HEK293 (cell line): ENCODE data around the gene TWIST2.

ENCODE experiments used
- CTCF ChIA-PET: fragments of 350-600 bp; formaldehyde crosslinking; extraction: SDS; loops from one replicate; lab custom pipeline; 2021; ENCODE audit warnings: antibody characterized with exemption; lab: Yijun Ruan, JAX
- POLR2A ChIA-PET: fragments of 300-600 bp; formaldehyde crosslinking; extraction: SDS; loops from one replicate; lab custom pipeline; 2020; ENCODE audit warnings: antibody characterized with exemption, inconsistent platforms; lab: Yijun Ruan, JAX
- H3K27ac ChIP-seq: fragments of 200-500 bp; sonication (Bioruptor generic); 2 replicates; pipeline ENCODE4 v1.5.1; 2014; ENCODE audit warnings: low read depth, low read length, control low read depth, inconsistent platforms; ENCODE audit errors: extremely low read depth
- H3K36me3 ChIP-seq, 2 experiments: fragments of 200-500 bp in 1 of 2; sonication (Bioruptor generic) in 1 of 2; 1 replicate in 1 of 2; 2 replicates in 1 of 2; pipeline ENCODE4 v1.5.1; 2014 to 2017; ENCODE audit warnings: inconsistent platforms in 2 of 2, low read length in 2 of 2; ENCODE audit not compliant: control insufficient read depth in 2 of 2, insufficient read depth in 1 of 2
- H3K4me1 ChIP-seq: fragments of 200-500 bp; sonication (Bioruptor generic); 2 replicates; pipeline ENCODE4 v1.5.1; 2014; ENCODE audit warnings: mild to moderate bottlenecking, low read length, inconsistent platforms; ENCODE audit not compliant: control insufficient read depth, insufficient read depth
- H3K4me3 ChIP-seq: 2 replicates; pipeline ENCODE4 v1.5.1; 2011; ENCODE audit warnings: low read depth, mild to moderate bottlenecking, control low read depth, low read length, moderate library complexity
- H3K9me3 ChIP-seq: fragments of 200-500 bp; sonication (Bioruptor generic); 2 replicates; pipeline ENCODE4 v1.5.1; 2014; ENCODE audit warnings: low read depth, low read length, inconsistent platforms; ENCODE audit not compliant: control insufficient read depth, insufficient read depth
- PRDM2 ChIP-seq: fragments of 450-650 bp; formaldehyde crosslinking; IDR thresholded peaks from 2 replicates; pipeline ENCODE4 v1.5.1; 2016; ENCODE audit warnings: missing biosample characterization, missing genetic modification characterization, borderline replicate concordance
- SETDB1 ChIP-seq: IDR thresholded peaks from one replicate; pipeline ENCODE4 v1.6.1; 2017; ENCODE audit warnings: mild to moderate bottlenecking, low read length, moderate library complexity, mixed read lengths; ENCODE audit not compliant: insufficient read length
- TRIM28 ChIP-seq: IDR thresholded peaks from 2 replicates; pipeline ENCODE4 v1.6.1; 2011; ENCODE audit warnings: low read length, control low read depth, borderline replicate concordance
- ZBTB20 ChIP-seq: fragments of 450-650 bp; formaldehyde crosslinking; IDR thresholded peaks from 2 replicates; pipeline ENCODE4 v1.5.1; 2016; ENCODE audit warnings: missing biosample characterization, missing genetic modification characterization
- ZNF112 ChIP-seq: fragments of 450-650 bp; formaldehyde crosslinking; IDR thresholded peaks from 2 replicates; pipeline ENCODE4 v1.5.0; 2017; ENCODE audit warnings: missing biosample characterization, missing genetic modification characterization
- ZNF121 ChIP-seq: fragments of 450-650 bp; formaldehyde crosslinking; IDR thresholded peaks from 2 replicates; pipeline ENCODE4 v1.5.1; 2016; ENCODE audit warnings: missing biosample characterization, missing genetic modification characterization
- ZNF133 ChIP-seq: fragments of 450-650 bp; formaldehyde crosslinking; IDR thresholded peaks from 2 replicates; pipeline ENCODE4 v1.5.1; 2016; ENCODE audit warnings: missing biosample characterization, missing genetic modification characterization
- ZNF16 ChIP-seq: fragments of 450-650 bp; formaldehyde crosslinking; IDR thresholded peaks from 2 replicates; pipeline ENCODE4 v1.5.1; 2016; ENCODE audit warnings: low read depth, missing biosample characterization, missing genetic modification characterization
- ZNF548 ChIP-seq: fragments of 450-650 bp; formaldehyde crosslinking; IDR thresholded peaks from 2 replicates; pipeline ENCODE4 v1.5.1; 2016; ENCODE audit warnings: missing biosample characterization, missing genetic modification characterization
- ZNF558 ChIP-seq: fragments of 450-650 bp; formaldehyde crosslinking; IDR thresholded peaks from 2 replicates; pipeline ENCODE4 v1.5.1; 2016; ENCODE audit warnings: missing biosample characterization, missing genetic modification characterization
- ZNF600 ChIP-seq: fragments of 450-650 bp; formaldehyde crosslinking; IDR thresholded peaks from 2 replicates; pipeline ENCODE4 v1.5.1; 2016; ENCODE audit warnings: missing biosample characterization, missing genetic modification characterization
- ZNF747 ChIP-seq: fragments of 450-650 bp; formaldehyde crosslinking; IDR thresholded peaks from 2 replicates; pipeline ENCODE4 v1.5.1; 2016; ENCODE audit warnings: missing biosample characterization, missing genetic modification characterization
- TF ChIP-seq, protein P1 (sequence below): sonication (generic); formaldehyde crosslinking; IDR thresholded peaks from 2 replicates; pipeline ENCODE4 v1.8.1; 2022; ENCODE audit warnings: mild to moderate bottlenecking, moderate library complexity, missing genetic modification reagents

Gene TWIST2

DNA sequence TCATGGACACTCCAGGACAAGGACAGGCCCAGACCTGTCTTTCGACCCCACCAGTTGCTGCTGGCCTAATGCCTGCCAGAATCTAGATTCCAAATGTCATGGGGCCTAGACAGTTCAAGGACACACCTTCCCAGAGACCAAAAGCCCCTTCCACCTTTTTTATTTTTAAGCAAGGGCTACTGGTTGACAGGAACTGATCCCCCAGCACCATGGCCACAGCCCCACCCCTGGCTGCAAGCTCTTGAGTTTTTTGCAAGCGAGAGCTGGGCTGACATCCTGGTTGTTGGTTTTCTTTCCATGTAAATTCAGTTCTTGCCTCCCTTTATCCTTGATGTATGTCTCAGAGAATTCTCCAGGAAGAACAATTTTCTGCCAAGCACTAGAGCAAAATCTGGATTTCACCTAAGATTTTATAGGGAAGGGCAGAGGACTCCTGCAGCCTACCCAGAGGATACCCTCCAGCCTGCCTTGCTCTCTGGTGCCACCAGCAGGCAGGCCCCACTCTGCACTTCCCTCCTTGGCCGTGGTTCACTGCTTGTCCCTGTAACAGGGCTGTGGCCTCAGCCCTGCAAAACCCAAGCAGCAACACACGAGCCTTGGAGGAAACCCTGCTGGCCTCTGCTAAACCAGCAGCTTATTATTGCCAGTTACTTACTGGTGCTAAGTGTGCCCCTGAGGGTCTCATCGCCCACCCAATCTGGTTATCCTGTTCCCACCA is 97.7 kb downstream of the TWIST2 start:
- Histone ChIP-seq H3K9me3 (no peaks in the 10 kb centered on the region), H3K4me3 (no peak overlapping the region), H3K36me3 (no peaks in the 10 kb centered on the region), H3K27ac (no peak overlapping the region), H3K4me1 (no peaks in the 10 kb centered on the region)
- TF ChIP-seq ZNF121 (tag by site-specific recombination) (no peak), ZNF747 (no peak), ZNF548 (tag by site-specific recombination) (no peak), ZBTB20 (tag by site-specific recombination) (no peak), ZNF16 (no peak), ZNF112 (tag by site-specific recombination) (no peak), ZNF558 (tag by site-specific recombination) (no peak), ZNF133 (tag by site-specific recombination) (no peak), PRDM2 (tag by site-specific recombination) (no peak)
- TF ChIP-seq, protein P1, sequence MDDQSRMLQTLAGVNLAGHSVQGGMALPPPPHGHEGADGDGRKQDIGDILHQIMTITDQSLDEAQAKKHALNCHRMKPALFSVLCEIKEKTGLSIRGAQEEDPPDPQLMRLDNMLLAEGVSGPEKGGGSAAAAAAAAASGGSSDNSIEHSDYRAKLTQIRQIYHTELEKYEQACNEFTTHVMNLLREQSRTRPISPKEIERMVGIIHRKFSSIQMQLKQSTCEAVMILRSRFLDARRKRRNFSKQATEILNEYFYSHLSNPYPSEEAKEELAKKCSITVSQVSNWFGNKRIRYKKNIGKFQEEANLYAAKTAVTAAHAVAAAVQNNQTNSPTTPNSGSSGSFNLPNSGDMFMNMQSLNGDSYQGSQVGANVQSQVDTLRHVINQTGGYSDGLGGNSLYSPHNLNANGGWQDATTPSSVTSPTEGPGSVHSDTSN (CRISPR knock-in tag) = no peak
- POLR2A ChIA-PET = no interaction called here
- CTCF ChIA-PET = interaction anchor here (0.6 to 1.1 kb wide), 2 partner anchors 9 to 109 kb away, joined by 3 read pairs; no protein-coding TSS in a partner anchor

DNA sequence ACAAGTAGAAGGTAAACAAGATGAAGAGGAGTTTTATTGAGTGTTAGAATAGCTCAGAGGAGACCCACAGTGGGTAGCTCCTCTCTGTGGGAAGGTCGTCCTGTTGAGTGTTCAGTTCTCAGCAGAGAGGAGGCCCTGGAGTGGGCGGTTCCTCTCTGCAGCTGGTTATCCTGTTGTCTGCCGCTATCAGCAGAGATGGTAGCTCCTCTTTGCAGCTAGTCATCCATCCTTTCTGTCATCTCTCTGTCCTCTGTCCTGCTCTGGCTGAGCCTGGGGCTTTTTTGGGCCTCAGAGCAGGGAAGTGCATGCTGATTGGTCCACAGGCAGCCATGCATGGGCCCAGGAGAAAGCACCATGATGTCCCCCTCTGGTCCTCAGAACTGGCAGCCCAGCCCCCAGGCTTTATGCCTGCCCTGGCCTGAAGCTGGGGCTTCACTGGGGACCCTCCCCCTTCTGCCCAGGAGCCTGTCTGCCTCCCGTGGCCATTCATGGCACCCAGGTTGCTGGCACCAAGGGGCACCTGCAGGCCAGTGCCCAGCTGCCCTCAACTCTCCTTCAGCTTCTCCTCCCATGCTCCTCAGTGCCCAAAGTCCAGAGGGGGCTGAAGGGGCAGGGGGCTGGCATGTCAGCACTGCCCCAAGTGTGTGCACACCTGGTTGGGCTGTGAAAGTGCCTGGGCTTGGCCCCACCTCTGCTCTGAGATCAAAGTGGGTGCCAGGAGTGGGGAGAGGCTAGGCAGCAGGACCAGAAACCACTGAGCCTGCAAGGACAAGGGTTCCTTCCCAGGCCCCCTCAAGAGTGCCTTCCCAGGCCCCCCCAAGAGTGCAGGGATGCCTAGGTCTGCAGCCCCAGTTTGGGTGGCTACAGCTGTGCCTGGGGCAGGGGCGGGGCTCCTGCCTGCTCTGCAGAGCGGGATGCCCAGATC is 98.7 kb downstream of the TWIST2 start:
- Histone ChIP-seq H3K4me3 (no peak overlapping the region), H3K27ac (no peak overlapping the region), H3K36me3 (no peaks in the 10 kb centered on the region), H3K9me3 (no peaks in the 10 kb centered on the region), H3K4me1 (no peaks in the 10 kb centered on the region)
- ChIA-PET CTCF (interaction anchor here (0.6 to 1.1 kb wide), 2 partner anchors 8 to 110 kb away, joined by 3 read pairs; no protein-coding TSS in a partner anchor), POLR2A (no interaction called here)
- TF ChIP-seq SETDB1 = peak; percentile 38
- TF ChIP-seq ZNF600 (tag by site-specific recombination) = no peak
- peak; percentile 34; the same call in 1 of the 2 replicates for TF ChIP-seq TRIM28
